ENCODE results near the gene SLTM. TPM values are rescaled to one million over a fixed set of nuclear protein-coding genes. Genes with fewer than 3 reads are reported as not detected.

The SLTM gene
- 87.3 and 93.9 TPM in 2 replicates for total RNA-seq
- long read RNA-seq, transcript SLTM-201 (11 exons, 1,373 nt): major isoform, 7 of 108 reads
- long read RNA-seq, partial matches to known transcripts: 68 of 108 reads
- long read RNA-seq, other reads (novel, unspliced or antisense): 31 of 108 reads

- no peaks in the 10 kb centered on the region for H3K9me3 Mint-ChIP-seq (ENCODE audit: unreplicated experiment)
- H3K27me3 Mint-ChIP-seq (ENCODE audit: unreplicated experiment): no peaks in the 10 kb centered on the region
- no peaks in the 10 kb centered on the region for H3K36me3 Mint-ChIP-seq (ENCODE audit: unreplicated experiment)
- H3K4me3 Mint-ChIP-seq (ENCODE audit: unreplicated experiment): peak within 1 kb of the TSS; percentile 96
- peaks cover 27% of the 10 kb centered on the region for H3K4me1 Mint-ChIP-seq (ENCODE audit: unreplicated experiment)
- peak within 1 kb of the TSS; percentile 100 for H3K27ac Mint-ChIP-seq (ENCODE audit: unreplicated experiment)
- peak; percentile 37 for TF ChIP-seq CTCF (IDR thresholded peaks at IDR 0.05)
- peak; percentile 97 for DNase-seq (ENCODE audit: extremely low spot score, unreplicated experiment)
Measured at GRCh38 chr15:58933281-58934113, at the start of gene SLTM. SLTM (minus strand) TSS chr15:58933679; CDS start chr15:58933565, 114 bp downstream.

DNA sequence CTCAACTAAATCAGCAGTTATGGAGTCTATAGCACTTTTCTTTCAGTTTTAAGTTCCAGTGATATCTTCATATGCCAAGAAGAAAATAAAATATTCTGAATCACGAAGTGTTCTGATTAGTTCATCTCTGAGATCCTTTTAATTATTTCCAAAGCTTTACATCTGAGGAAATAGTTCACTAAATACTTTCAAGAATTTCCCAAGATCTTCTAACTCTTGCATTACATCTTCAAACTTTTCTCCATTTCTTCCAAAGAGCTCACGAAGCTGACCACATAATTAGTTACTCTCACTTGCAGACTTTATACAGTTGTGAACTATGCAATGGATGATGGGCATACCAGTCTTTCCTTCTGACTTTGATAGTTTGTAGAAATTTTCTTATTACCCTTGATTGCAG, 49.8 kb upstream of the SLTM start:
- H3K27ac Mint-ChIP-seq (ENCODE audit: unreplicated experiment): no peak overlapping the region
- no peak for TF ChIP-seq CTCF (IDR thresholded peaks at IDR 0.05)
- peaks cover 31% of the 10 kb centered on the region for H3K27me3 Mint-ChIP-seq (ENCODE audit: unreplicated experiment)
- no peak overlapping the region for H3K4me3 Mint-ChIP-seq (ENCODE audit: unreplicated experiment)
- DNase-seq (ENCODE audit: extremely low spot score, unreplicated experiment): no peak
- H3K4me1 Mint-ChIP-seq (ENCODE audit: unreplicated experiment): peaks cover 14% of the 10 kb centered on the region
- H3K36me3 Mint-ChIP-seq (ENCODE audit: unreplicated experiment): no peaks in the 10 kb centered on the region
- H3K9me3 Mint-ChIP-seq (ENCODE audit: unreplicated experiment): no peaks in the 10 kb centered on the region

- Mint-ChIP-seq H3K4me3 (ENCODE audit: unreplicated experiment) (no peak overlapping the region), H3K36me3 (ENCODE audit: unreplicated experiment) (no peaks in the 10 kb centered on the region), H3K4me1 (ENCODE audit: unreplicated experiment) (peaks cover 8% of the 10 kb centered on the region), H3K27ac (ENCODE audit: unreplicated experiment) (no peak overlapping the region), H3K9me3 (ENCODE audit: unreplicated experiment) (no peaks in the 10 kb centered on the region), H3K27me3 (ENCODE audit: unreplicated experiment) (peaks cover 39% of the 10 kb centered on the region)
- TF ChIP-seq CTCF (IDR thresholded peaks at IDR 0.05): no peak
- no peak for DNase-seq (ENCODE audit: extremely low spot score, unreplicated experiment)
Measured at GRCh38 chr15:58981808-58982475, 48.5 kb upstream of the SLTM start.

GRCh38 chr15:58980351-58980939, 47.0 kb upstream of the SLTM start:
- Mint-ChIP-seq H3K9me3 (ENCODE audit: unreplicated experiment) (no peaks in the 10 kb centered on the region), H3K27me3 (ENCODE audit: unreplicated experiment) (peaks cover 43% of the 10 kb centered on the region), H3K27ac (ENCODE audit: unreplicated experiment) (no peak overlapping the region), H3K36me3 (ENCODE audit: unreplicated experiment) (no peaks in the 10 kb centered on the region), H3K4me3 (ENCODE audit: unreplicated experiment) (no peak overlapping the region), H3K4me1 (ENCODE audit: unreplicated experiment) (peaks cover 4% of the 10 kb centered on the region)
- DNase-seq (ENCODE audit: extremely low spot score, unreplicated experiment): no peak
- TF ChIP-seq CTCF (IDR thresholded peaks at IDR 0.05): peak; percentile 63
